Islet of Langerhans (tissue), 1 donor: ENCODE results near the gene KIRREL3.

Experiments
- FAIRE-seq: peaks from one replicate; lab custom pipeline; 2011; peaks lifted over from hg19 to GRCh38; lab: Jason Lieb, UNC

KIRREL3 gene

DNA sequence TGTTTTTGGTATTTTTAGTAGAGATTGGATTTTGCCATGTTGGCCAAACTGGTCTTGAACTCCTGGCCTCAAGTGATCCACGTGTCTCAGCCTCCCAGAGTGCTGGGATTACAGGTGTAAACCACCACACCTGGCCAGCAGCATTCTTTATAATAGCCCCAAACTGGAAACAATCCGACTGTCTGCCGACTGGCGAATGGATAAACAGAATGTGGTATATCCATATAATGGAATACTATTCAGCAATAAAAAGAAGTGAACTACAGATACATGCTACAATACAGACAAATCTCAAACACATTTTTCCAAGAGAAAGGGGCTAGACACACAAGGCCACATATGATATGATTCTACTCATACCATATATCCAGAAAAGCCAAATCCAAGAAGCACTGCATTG lies 493.8 kb downstream of the KIRREL3 start:
- no peak for FAIRE-seq

DNA sequence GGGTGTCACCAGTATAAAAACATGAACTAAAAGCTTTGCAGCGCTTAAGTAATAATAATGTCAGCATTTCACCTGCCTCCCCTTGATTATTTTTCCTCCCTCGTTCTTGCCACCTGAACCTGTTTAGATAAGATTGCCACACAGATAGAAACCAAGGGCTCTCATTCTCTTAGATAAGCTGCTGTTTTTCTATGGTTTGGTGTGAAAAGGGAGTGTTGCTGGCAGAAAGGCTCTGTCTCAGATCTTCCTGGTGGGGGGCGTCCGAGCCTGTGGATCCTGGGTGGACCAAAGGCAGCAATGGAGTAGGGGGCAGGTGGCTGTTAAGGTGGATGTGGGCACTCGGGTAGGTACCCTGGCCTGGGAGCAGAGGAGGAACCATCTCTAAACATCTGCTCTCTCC lies 497.6 kb downstream of the KIRREL3 start:
- no peak for FAIRE-seq

DNA sequence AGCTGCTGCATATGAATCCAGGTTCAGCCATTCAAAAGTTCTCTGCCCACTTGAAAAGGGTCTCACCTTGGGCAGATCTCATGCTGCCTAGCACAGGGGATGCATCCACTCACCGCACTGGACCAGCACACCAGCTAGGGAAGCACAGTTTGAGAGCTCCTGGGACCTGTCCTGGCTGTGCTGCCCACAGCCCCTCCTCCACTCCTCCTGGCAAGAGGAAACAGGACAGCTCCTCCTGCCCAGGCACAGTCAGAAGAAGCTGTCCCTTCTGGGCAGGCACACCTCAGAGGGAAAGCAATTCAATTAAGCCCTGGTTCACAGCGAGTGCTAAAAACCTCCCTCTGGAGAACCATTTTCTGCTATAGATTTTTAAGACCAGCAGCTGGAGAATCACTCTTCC lies 498.4 kb downstream of the KIRREL3 start:
- FAIRE-seq = no peak

DNA sequence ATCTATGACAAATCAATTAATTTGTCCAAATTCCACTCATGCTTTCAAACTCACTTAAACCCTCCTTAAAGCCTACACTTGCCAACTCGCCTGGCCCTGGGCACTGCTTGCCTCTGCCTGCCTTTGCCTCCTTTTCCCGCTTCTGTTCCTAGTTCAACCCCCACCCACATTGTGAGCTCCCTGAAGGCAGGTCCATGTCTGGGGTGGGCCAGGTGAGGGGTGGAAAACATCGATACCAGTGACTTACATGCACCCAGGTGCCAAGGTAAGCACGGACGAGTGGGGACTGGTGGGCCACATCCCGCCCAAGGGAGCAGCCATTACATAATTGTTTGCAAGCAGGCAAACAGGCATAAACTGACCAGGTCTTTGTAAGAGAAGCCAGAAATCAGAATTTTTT lies 498.9 kb downstream of the KIRREL3 start:
- FAIRE-seq = no peak

GRCh38 chr11:126500981-126501380 lies 499.6 kb downstream of the KIRREL3 start:
- no peak for FAIRE-seq

DNA sequence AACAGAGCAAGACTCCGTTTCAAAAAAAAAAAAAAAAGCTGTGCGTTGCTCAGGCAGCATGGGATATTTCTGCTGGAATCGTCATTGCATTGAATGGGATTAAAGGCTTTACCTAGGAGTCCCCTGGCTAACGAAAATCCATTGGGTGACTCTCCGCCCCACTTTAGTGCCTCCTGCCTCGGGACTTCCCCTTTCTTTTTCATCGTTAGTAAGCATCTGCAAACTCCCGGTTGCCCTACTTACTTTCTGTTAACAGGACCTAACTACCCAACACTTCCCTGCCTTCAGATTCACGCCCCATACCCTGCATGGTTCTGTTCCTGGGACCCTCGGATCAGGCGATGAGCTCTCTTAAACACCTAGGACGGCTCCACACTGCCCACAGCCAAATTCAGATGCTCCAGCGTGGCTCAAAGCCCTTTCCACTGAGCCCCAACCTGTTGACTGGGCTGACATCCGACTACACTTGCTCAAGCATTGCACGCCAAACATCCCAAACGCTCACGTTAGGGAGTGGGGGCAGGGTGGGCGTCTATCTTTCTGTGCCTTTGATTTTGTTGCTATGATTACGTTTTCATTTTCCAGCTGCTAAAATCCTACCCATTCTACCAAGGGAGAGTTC lies 501.3 kb downstream of the KIRREL3 start:
- FAIRE-seq = no peak

GRCh38 chr11:126498281-126498680 lies 502.3 kb downstream of the KIRREL3 start:
- FAIRE-seq = no peak

- FAIRE-seq = no peak
Observed at GRCh38 chr11:126497581-126498122, 502.9 kb downstream of the KIRREL3 start.

DNA sequence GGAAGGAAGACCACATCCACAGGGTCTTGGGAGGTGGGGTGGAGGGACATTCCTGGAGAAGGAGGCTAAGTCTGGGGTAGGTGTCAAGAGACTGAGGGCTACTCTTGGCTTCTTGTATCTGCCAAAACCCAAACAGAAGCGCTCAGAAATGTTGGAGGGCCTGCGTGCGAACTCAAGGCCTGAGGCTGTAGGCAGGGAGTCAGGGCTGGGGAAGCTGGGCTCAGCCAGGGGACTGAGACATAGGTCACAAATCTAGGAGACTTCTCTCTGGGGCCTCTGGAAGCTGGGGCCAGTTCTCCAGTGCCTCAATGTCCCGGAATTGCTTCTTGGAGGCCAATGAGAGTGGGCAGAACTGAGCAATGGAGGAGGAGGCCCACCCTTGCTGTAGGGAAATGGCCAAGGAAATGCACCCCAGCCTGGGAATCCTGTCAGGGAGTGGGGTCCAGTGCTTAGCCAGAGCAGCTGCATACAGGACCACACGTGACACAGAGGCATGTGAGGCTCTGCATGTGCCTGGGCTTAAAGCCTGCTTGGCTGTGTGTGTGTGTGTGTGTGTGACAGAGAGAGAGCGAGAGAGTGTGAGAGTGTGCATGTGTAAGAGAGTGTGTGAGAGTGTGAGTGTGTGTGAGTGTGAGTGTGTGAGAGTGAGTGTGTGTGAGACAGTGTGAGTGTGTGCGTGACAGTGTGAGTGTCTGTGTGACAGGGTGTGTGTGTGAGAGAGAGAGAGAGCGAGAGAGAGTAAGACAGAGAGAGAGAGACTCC lies 503.8 kb downstream of the KIRREL3 start:
- FAIRE-seq = no peak

GRCh38 chr11:126495281-126496220 lies 505.0 kb downstream of the KIRREL3 start:
- no peak for FAIRE-seq

DNA sequence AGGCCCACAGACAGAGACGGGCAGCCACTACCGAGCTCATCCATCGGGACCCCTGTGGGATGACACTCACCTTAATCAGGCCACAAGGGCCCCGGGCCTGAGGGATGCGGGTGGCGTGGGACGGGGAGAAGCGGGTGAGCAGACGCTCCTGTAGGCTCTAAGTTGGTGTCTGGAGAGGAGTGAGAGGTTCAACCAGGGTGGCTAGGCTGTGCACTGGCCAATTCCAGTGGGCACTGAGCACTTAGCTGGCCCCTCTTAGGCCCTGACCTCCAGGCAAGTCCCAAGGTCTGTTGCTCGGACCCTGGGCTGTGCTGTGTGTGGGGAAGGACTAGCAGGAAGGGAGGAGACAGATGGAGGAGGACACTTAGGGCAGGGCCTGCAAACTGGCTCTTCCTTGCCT lies 505.7 kb downstream of the KIRREL3 start:
- FAIRE-seq = no peak

- no peak for FAIRE-seq
Observed at GRCh38 chr11:126492331-126493082, 508.1 kb downstream of the KIRREL3 start.

- no peak for FAIRE-seq
Observed at GRCh38 chr11:126491092-126491491, 509.5 kb downstream of the KIRREL3 start.

DNA sequence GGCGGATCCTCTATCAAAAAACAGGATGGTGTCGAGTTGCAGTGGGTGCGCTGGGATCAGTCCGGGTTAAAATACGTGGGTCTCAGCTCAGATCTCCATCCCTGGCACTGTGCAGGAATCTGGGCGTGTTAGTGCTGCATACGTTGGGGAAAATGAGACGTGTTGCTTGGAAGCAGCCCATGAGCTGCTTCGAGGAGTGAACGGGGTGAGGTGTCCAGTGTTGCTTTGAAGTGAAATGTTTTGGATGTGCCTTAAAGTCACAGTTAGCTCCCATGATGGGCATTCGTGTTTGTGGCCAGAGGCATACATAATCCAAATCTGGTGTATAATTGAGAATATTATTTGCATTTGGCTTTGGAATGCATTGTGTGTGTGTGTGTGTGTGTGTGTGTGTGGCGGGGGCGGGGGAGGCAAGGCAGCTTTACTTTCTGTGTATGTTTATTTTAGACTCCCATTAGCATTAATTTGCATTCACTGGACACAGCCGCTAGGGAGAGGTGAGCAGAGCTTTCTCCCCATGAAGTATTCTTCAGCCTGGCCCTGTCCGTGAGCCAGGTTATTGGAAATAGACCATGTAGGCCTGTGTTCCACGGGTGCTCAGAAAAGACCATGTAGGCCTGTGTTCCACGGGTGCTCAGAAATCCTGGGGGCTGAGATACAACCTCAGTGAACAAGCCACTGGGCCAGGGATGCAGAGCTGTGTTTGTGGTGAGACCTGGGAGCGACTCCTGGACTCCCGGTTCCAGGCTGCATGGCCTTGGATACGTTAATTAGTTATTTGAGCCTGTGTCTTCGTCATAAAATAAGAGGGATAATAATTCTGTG lies 510.5 kb downstream of the KIRREL3 start:
- FAIRE-seq = no peak

DNA sequence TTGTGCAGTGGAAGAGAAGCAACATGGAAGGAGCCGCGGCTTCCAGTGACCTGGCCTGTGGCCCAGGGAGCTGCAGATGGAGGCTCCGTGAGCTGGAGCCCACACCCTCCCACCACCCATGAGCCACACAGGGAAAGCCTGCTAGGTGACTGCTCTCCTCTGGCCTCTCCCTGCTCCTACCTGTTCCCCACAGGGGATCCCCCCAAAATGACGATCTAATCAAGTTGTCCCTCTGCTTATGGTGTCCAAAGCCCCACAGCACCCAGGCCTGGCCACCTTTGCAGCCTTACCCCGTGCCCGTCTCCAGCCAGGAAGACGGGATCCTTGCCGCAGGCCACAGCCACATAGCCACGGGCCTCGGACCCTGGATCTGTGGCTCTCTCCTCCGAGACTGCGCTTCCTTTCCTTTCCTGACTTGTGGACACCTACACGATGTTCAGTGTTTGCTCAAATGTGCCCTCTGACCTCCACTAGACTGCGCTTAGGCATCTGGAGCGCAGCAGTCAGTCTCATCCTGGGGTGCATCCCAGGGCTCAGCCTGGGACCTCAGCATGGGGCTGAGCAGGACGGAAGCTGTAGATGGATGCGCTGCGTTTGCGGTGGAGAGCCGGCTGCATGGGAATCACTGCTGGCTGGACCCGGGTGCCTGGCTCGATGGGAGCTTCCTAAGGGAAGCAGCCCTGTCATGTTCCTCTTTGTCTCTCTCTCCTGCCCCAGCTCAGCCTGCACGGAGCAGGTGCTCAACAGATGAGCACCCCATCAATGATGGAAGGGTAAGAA lies 511.8 kb downstream of the KIRREL3 start:
- FAIRE-seq = no peak

DNA sequence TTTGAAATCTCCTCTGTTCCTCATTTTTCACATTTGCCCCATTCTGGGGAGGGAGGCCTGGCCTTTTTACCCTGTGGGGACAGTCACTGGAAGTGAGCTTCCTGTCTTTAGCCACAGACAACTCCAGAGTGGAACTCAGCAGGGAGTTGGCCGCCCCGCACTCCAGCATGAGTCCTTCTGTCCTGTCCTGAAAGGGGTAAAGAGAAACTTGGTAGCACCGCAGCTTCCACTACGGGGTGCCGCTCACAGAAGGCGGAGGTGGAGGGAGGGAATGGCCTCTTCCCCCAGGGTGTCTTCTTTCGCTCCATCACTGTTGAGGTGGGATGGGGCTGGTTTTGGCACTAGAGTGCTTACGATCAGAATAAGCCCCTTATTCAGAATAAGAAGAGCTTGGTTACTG lies 512.9 kb downstream of the KIRREL3 start:
- no peak for FAIRE-seq

DNA sequence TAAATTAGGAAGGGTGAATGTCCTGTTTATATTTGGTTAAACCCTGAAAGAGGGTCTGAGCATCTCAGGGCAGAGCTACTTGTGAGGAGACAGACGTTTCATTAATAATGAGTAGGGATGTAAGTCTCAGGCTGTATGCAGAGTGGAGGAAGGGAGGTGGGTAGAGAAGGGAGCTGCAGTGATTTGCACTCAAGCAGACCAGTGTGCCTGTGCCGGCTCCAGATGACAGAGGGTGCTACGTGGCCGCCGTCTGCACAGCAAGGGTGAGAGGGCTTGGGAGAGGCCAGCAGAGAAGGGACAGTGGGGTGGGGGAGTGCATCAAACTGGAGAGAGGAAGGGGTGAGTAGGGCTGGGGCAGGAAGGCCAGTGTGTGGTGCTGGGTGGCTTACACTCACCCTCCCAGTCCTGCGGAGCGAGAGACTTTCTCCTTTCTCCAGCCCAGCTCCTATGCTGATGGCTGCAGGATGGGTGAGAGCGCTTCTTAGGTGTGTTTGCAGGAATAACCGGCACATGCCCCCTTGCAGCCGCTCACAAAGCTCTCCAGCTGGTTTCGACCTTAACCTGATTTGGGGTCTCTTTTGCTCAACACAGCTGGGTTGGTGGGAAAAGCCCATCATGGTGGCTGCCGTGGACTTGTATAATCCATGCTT lies 514.5 kb downstream of the KIRREL3 start:
- FAIRE-seq = no peak

- no peak for FAIRE-seq
Observed at GRCh38 chr11:126485021-126485792, 515.4 kb downstream of the KIRREL3 start.

DNA sequence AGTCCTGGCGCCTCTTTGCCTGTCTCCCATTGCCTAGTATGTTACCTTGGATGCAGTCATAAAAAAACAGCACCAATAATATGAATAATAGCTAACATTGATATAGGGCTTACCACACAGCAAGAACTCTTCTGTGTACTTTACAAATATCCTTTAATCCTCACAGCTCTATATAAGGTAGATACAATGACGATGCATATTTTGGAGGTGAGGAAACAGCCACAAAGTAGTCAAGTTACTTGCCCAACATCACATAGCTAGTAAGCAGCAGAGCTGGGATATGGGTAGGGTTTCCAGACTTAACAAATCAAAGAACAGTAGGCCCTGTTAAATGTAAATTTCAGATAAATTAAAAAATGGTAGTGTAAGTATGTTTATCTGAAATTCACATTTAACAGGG lies 516.3 kb downstream of the KIRREL3 start:
- no peak for FAIRE-seq
